Loucy (cell line): Measurements from ENCODE around the gene EDAR.

Experiments used
- H2AFZ ChIP-seq: fragments of 200-600 bp; sonication (generic); 2 replicates; pipeline ENCODE4 v1.6.0; 2016; ENCODE audit warnings: antibody characterized with exemption, mild to moderate bottlenecking, low read length, moderate library complexity
- H3F3A ChIP-seq: fragments of 200-600 bp; 2 replicates; pipeline ENCODE4 v1.6.0; 2016; ENCODE audit warnings: antibody characterized with exemption, low read depth, mild to moderate bottlenecking
- H3K27me3 ChIP-seq: fragments of 200-600 bp; sonication (generic); 2 replicates; pipeline ENCODE4 v1.6.1; 2014; ENCODE audit warnings: low read length, mild to moderate bottlenecking; ENCODE audit not compliant: insufficient read depth, poor library complexity, severe bottlenecking
- H3K36me3 ChIP-seq: fragments of 200-600 bp; sonication (generic); 2 replicates; pipeline ENCODE4 v1.6.1; 2016; ENCODE audit warnings: low read length; ENCODE audit not compliant: insufficient read depth
- H3K4me1 ChIP-seq: fragments of 200-600 bp; sonication (generic); 2 replicates; pipeline ENCODE4 v1.5.1; 2014; ENCODE audit warnings: low read length, mild to moderate bottlenecking; ENCODE audit not compliant: insufficient read depth, poor library complexity, severe bottlenecking
- H3K4me2 ChIP-seq: fragments of 200-600 bp; sonication (generic); 2 replicates; pipeline ENCODE4 v1.6.0; 2014; ENCODE audit warnings: antibody characterized with exemption, low read length, low read depth, mild to moderate bottlenecking; ENCODE audit not compliant: poor library complexity, severe bottlenecking
- H3K4me3 ChIP-seq: fragments of 200-600 bp; sonication (generic); 2 replicates; pipeline ENCODE4 v1.5.1; 2014; ENCODE audit warnings: low read length, mild to moderate bottlenecking, mixed read lengths; ENCODE audit not compliant: poor library complexity, severe bottlenecking
- H3K79me2 ChIP-seq: fragments of 200-600 bp; sonication (generic); 2 replicates; pipeline ENCODE4 v1.6.1; 2014; ENCODE audit warnings: low read length; ENCODE audit not compliant: insufficient read depth
- H3K9ac ChIP-seq: fragments of 200-600 bp; sonication (generic); 2 replicates; pipeline ENCODE4 v1.6.0; 2014; ENCODE audit warnings: mild to moderate bottlenecking, low read depth, low read length, moderate library complexity; ENCODE audit not compliant: poor library complexity, severe bottlenecking
- H3K9me2 ChIP-seq: fragments of 200-600 bp; sonication (generic); replicated peaks from 2 replicates; pipeline ENCODE4 v1.6.1; 2016; ENCODE audit warnings: low read depth, low read length, mixed read lengths
- H3K9me3 ChIP-seq: fragments of 200-600 bp; sonication (generic); 2 replicates; pipeline ENCODE4 v1.6.1; 2014; ENCODE audit warnings: mild to moderate bottlenecking, antibody characterized with exemption, low read length, low read depth; ENCODE audit not compliant: insufficient read depth
- H4K20me1 ChIP-seq: fragments of 200-600 bp; sonication (generic); 2 replicates; pipeline ENCODE4 v1.6.0; 2014; ENCODE audit warnings: antibody characterized with exemption, low read length, mild to moderate bottlenecking; ENCODE audit not compliant: insufficient read depth, poor library complexity, severe bottlenecking
- CTCF ChIP-seq: fragments of 200-600 bp; sonication (generic); conservative IDR thresholded peaks from 2 replicates; pipeline ENCODE4 v1.5.1; 2014; ENCODE audit warnings: mild to moderate bottlenecking, antibody characterized with exemption, low read length
- EZH2phosphoT487 ChIP-seq: fragments of 200-600 bp; IDR thresholded peaks from 2 replicates; pipeline ENCODE4 v1.6.1; 2018; ENCODE audit warnings: antibody characterized with exemption, mild to moderate bottlenecking, moderate library complexity, borderline replicate concordance

The EDAR gene

GRCh38 chr2:108942888-108943287 lies 46.1 kb downstream of the EDAR start:
- no peaks in the 10 kb centered on the region for H3F3A ChIP-seq
- H2AFZ ChIP-seq = no peak overlapping the region
- H3K4me1 ChIP-seq = no peaks in the 10 kb centered on the region
- H3K9ac ChIP-seq = no peak overlapping the region
- no peaks in the 10 kb centered on the region for H3K9me2 ChIP-seq
- no peaks in the 10 kb centered on the region for H3K36me3 ChIP-seq
- H3K27me3 ChIP-seq = no peaks in the 10 kb centered on the region
- no peak overlapping the region for H3K4me2 ChIP-seq
- H3K9me3 ChIP-seq = peaks cover 9% of the 10 kb centered on the region; the same call in 1 of the 2 replicates
- no peaks in the 10 kb centered on the region for H4K20me1 ChIP-seq
- no peak for TF ChIP-seq CTCF
- TF ChIP-seq EZH2phosphoT487 = no peak
- no peaks in the 10 kb centered on the region for H3K79me2 ChIP-seq
- no peak overlapping the region for H3K4me3 ChIP-seq

GRCh38 chr2:108942231-108942825 lies 46.7 kb downstream of the EDAR start:
- no peaks in the 10 kb centered on the region for H3K36me3 ChIP-seq
- no peak overlapping the region for H3K9ac ChIP-seq
- TF ChIP-seq EZH2phosphoT487 (no peak), CTCF (no peak)
- H3K27me3 ChIP-seq = no peaks in the 10 kb centered on the region
- no peaks in the 10 kb centered on the region for H3K79me2 ChIP-seq
- peaks cover 7% of the 10 kb centered on the region; the same call in 1 of the 2 replicates for H3K9me3 ChIP-seq
- no peaks in the 10 kb centered on the region for H4K20me1 ChIP-seq
- H3K4me1 ChIP-seq = no peaks in the 10 kb centered on the region
- H2AFZ ChIP-seq = no peak overlapping the region
- no peak overlapping the region for H3K4me3 ChIP-seq
- no peaks in the 10 kb centered on the region for H3K9me2 ChIP-seq
- no peaks in the 10 kb centered on the region for H3F3A ChIP-seq
- H3K4me2 ChIP-seq = no peak overlapping the region

- H3K27me3 ChIP-seq = no peaks in the 10 kb centered on the region
- peaks cover 1% of the 10 kb centered on the region; the same call in 1 of the 2 replicates for H3K9me3 ChIP-seq
- no peaks in the 10 kb centered on the region for H3K9me2 ChIP-seq
- H2AFZ ChIP-seq = no peak overlapping the region
- H4K20me1 ChIP-seq = no peaks in the 10 kb centered on the region
- no peaks in the 10 kb centered on the region for H3K36me3 ChIP-seq
- no peaks in the 10 kb centered on the region for H3F3A ChIP-seq
- TF ChIP-seq EZH2phosphoT487 (no peak), CTCF (no peak)
- no peaks in the 10 kb centered on the region for H3K79me2 ChIP-seq
- H3K4me1 ChIP-seq = no peaks in the 10 kb centered on the region
- no peak overlapping the region for H3K4me3 ChIP-seq
- no peak overlapping the region for H3K4me2 ChIP-seq
- H3K9ac ChIP-seq = no peak overlapping the region
These were observed 47.3 kb downstream of the EDAR start for GRCh38 chr2:108941767-108942166.
